ENCODE measurements around the gene GEN1.

GEN1 gene

GRCh38 chr2:17762451-17762850, 8.5 kb downstream of the GEN1 start:
- Histone ChIP-seq H3K27ac (ENCODE audit: low read depth, low read length) (no peak overlapping the region), H3K79me2 (ENCODE audit: control insufficient read depth, low read length) (peaks cover 46% of the 10 kb centered on the region)

DNA sequence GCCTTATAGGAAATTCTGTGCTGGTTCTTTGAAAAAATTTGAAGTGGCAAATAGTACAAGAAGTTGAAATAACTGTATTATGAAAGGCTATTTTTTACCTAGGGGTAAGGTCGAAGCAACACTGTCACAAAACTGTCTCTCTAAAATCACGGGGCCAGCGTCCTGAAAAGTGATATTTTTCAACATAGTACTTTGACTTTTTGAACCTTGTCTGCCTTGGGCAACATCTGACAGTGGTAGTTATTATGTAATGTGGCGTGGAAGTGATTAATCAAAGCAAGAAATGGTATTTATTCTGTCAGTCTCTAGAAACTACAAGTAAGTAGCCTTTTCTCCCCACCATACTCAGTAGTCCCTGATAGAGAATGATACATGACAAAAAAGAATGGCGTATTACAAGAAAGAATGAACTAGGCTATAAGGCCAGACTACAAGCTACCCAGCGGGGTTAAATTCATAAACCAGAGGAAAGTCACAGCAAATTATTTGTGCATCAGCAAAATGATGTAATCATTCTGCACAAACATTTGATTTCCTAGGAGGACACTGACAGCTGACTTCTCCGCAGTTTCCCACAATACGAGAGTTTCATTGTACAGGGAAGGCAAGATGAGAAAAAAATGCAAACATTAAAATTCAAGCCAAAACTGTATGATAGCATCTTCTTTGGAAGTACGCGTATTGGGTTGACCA, 9.8 kb downstream of the GEN1 start:
- Histone ChIP-seq H4K20me1 (ENCODE audit: control insufficient read depth, insufficient read depth, low read depth, low read length) (no peaks in the 10 kb centered on the region), H3K27ac (ENCODE audit: low read depth, low read length) (no peak overlapping the region), H3K4me3 (ENCODE audit: low read length) (no peak overlapping the region), H3K79me2 (ENCODE audit: control insufficient read depth, low read length) (peaks cover 32% of the 10 kb centered on the region), H3K9me2 (replicated peaks; ENCODE audit: control insufficient read depth, low read length) (no peaks in the 10 kb centered on the region), H3K9me3 (ENCODE audit: control insufficient read depth, insufficient read depth, low read length) (no peaks in the 10 kb centered on the region), H3F3A (ENCODE audit: control insufficient read depth, insufficient read depth) (peaks cover 6% of the 10 kb centered on the region; the same call in 1 of the 2 replicates), H3K4me2 (ENCODE audit: low read length) (no peak overlapping the region), H3K36me3 (ENCODE audit: control insufficient read depth, low read length) (peaks cover 76% of the 10 kb centered on the region), H3K4me1 (ENCODE audit: control insufficient read depth, low read length) (no peaks in the 10 kb centered on the region), H3K27me3 (ENCODE audit: control insufficient read depth, low read length) (no peaks in the 10 kb centered on the region)
- TF ChIP-seq EZH2phosphoT487 (IDR thresholded peaks at IDR 0.05; ENCODE audit: borderline replicate concordance, low read length), result no peak
- TF ChIP-seq, protein P1, sequence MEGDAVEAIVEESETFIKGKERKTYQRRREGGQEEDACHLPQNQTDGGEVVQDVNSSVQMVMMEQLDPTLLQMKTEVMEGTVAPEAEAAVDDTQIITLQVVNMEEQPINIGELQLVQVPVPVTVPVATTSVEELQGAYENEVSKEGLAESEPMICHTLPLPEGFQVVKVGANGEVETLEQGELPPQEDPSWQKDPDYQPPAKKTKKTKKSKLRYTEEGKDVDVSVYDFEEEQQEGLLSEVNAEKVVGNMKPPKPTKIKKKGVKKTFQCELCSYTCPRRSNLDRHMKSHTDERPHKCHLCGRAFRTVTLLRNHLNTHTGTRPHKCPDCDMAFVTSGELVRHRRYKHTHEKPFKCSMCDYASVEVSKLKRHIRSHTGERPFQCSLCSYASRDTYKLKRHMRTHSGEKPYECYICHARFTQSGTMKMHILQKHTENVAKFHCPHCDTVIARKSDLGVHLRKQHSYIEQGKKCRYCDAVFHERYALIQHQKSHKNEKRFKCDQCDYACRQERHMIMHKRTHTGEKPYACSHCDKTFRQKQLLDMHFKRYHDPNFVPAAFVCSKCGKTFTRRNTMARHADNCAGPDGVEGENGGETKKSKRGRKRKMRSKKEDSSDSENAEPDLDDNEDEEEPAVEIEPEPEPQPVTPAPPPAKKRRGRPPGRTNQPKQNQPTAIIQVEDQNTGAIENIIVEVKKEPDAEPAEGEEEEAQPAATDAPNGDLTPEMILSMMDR (IDR thresholded peaks at IDR 0.05; ENCODE audit: low read depth, low read length, poor library complexity, severe bottlenecking), result no peak

More at GRCh38 chr2:17762451-17762850, 8.5 kb downstream of the GEN1 start:
- Histone ChIP-seq H3K4me1 (ENCODE audit: control insufficient read depth, low read length) (peaks cover under 1% of the 10 kb centered on the region; the same call in 1 of the 2 replicates), H3K9me2 (replicated peaks; ENCODE audit: control insufficient read depth, low read length) (no peaks in the 10 kb centered on the region), H3K36me3 (ENCODE audit: control insufficient read depth, low read length) (peaks cover 73% of the 10 kb centered on the region), H3K9me3 (ENCODE audit: control insufficient read depth, insufficient read depth, low read length) (no peaks in the 10 kb centered on the region), H3K27me3 (ENCODE audit: control insufficient read depth, low read length) (no peaks in the 10 kb centered on the region), H3F3A (ENCODE audit: control insufficient read depth, insufficient read depth) (peaks cover 6% of the 10 kb centered on the region; the same call in 1 of the 2 replicates), H3K4me3 (ENCODE audit: low read length) (no peak overlapping the region), H4K20me1 (ENCODE audit: control insufficient read depth, insufficient read depth, low read depth, low read length) (0 out of 2 replicates have a peak, but pooled peaks cover 3% of the 10 kb centered on the region), H3K4me2 (ENCODE audit: low read length) (no peak overlapping the region)
- no peak for TF ChIP-seq EZH2phosphoT487 (IDR thresholded peaks at IDR 0.05; ENCODE audit: borderline replicate concordance, low read length)
- TF ChIP-seq, protein P1 (IDR thresholded peaks at IDR 0.05; ENCODE audit: low read depth, low read length, poor library complexity, severe bottlenecking), result no peak

- Histone ChIP-seq H4K20me1 (ENCODE audit: control insufficient read depth, insufficient read depth, low read depth, low read length) (no peaks in the 10 kb centered on the region), H3K9me2 (replicated peaks; ENCODE audit: control insufficient read depth, low read length) (no peaks in the 10 kb centered on the region), H3K79me2 (ENCODE audit: control insufficient read depth, low read length) (peaks cover 16% of the 10 kb centered on the region), H3K4me3 (ENCODE audit: low read length) (no peak overlapping the region), H3K36me3 (ENCODE audit: control insufficient read depth, low read length) (peaks cover 72% of the 10 kb centered on the region), H3K27ac (ENCODE audit: low read depth, low read length) (no peak overlapping the region), H3K4me1 (ENCODE audit: control insufficient read depth, low read length) (no peaks in the 10 kb centered on the region), H3F3A (ENCODE audit: control insufficient read depth, insufficient read depth) (peaks cover 6% of the 10 kb centered on the region; the same call in 1 of the 2 replicates), H3K4me2 (ENCODE audit: low read length) (no peak overlapping the region), H3K9me3 (ENCODE audit: control insufficient read depth, insufficient read depth, low read length) (no peaks in the 10 kb centered on the region), H3K27me3 (ENCODE audit: control insufficient read depth, low read length) (no peaks in the 10 kb centered on the region)
- TF ChIP-seq, protein P1 (IDR thresholded peaks at IDR 0.05; ENCODE audit: low read depth, low read length, poor library complexity, severe bottlenecking), result no peak
- TF ChIP-seq EZH2phosphoT487 (IDR thresholded peaks at IDR 0.05; ENCODE audit: borderline replicate concordance, low read length), result no peak
These were observed 11.5 kb downstream of the GEN1 start for GRCh38 chr2:17765398-17765797.

Data from DOHH2 (cell line).